Measurements from ENCODE around the gene STARD8.

The STARD8 gene

GRCh38 chrX:68753218-68753617, 105.8 kb downstream of the STARD8 start:
- no peak for DNase-seq (ENCODE audit: low read depth)

DNA sequence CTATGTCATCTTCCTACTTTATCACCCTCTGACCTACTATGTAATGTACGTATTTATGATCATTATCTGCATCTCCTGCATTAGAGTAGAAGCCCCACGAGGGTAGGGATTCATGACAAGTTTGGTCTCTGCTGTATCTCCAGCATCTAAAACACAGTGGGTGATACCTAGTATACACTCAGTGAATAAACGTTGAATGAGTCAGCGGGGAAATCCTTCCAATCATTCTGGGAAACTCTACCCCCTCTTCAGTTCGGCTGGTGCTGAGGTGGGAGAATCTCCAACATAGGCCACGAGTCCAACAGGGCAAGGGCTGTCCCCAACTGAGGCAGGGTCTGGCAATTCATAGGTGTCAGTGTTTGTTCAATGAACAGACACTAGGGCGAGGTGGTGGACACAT, 106.9 kb downstream of the STARD8 start:
- DNase-seq (ENCODE audit: low read depth), result no peak

DNA sequence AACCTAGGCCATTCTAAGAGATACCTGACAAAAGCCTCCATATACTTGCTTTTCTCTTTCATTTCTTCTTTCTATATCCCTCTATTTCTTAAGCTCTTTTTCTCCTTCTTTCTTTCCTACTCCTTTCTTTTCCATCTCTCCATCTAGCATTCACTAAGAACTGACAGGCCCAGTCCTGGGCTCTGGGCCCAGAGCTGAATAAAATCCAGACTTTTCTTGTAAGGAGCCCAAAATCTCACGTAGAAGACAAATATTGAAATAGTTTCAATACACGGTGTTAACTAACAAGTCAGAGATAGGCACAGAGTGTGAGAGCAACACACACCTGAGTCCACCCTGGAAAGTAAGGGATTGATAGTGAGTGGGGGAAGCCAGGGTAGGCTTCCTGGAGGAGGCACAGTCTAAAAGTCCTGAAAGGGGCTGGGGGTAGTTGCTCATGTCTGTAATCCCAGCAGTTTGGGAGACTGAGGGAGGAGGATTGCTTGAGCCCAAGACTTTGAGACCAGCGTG, 108.2 kb downstream of the STARD8 start:
- DNase-seq (ENCODE audit: low read depth), result no peak

GRCh38 chrX:68757331-68757730, 109.9 kb downstream of the STARD8 start:
- DNase-seq (ENCODE audit: low read depth), result no peak

- no peak for DNase-seq (ENCODE audit: low read depth)
These were observed 110.3 kb downstream of the STARD8 start for GRCh38 chrX:68757731-68758130.

GRCh38 chrX:68758671-68759070, 111.2 kb downstream of the STARD8 start:
- DNase-seq (ENCODE audit: low read depth), result no peak

DNA sequence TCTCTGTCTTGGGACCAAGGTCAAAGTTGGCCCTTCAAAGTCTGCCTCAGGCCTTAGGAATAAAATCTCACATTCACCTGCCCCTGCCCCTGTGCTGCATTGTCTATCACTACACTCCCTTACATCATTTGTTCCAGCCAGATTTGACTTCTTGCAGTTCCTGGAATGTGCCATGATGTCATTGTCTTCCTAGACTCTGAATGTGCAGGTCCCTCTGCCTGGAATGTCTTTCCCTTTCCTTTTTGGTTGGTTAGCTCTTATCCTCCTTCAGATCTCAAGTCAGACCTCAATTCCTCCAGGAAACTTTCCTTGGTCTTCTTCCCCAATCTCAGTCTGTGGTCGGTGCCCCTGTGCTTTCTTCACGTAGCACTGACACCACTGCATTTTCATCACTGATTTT, 113.6 kb downstream of the STARD8 start:
- no peak for DNase-seq (ENCODE audit: low read depth)

DNA sequence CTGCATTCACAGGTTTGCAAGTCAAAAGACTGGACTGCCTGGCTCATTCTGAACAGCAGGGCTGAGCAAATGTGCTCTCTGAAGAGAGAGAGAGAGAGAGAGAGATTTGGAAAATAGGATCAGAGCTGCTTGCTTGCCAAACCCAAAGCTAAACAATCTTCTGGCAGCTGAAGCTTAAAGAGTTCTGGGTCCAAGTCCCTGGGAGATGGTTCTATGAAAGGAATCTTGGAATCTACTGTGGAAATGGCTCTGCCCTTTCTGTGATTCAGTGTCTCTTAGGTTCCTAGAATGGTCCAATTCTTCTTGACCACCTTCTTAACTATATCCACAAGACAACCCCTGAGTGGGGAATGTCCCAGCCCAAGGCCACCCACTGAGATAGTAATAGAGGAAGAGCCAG, 115.3 kb downstream of the STARD8 start:
- DNase-seq (ENCODE audit: low read depth), result no peak

- no peak for DNase-seq (ENCODE audit: low read depth)
These were observed 116.0 kb downstream of the STARD8 start for GRCh38 chrX:68763481-68763880.

Measured in iris pigment epithelial cell (primary cell).